ENCODE measurements around the gene IFIT1. TPM values are rescaled to one million over a fixed set of nuclear protein-coding genes. Genes with fewer than 3 reads are reported as not detected.

Gene IFIT1
- total and polyA plus RNA-seq, 9 of the 15 experiments (the other 6 are each of a cell fraction or from before 2014, with no cell fraction given): 0.03 to 0.40 (median 0.18) TPM

GRCh38 chr10:89368129-89368528, 24.3 kb upstream of the IFIT1 start (continued):
- TF ChIP-seq NR4A1 (CRISPR knock-in tag; IDR thresholded peaks at IDR 0.05) (no peak), NR4A1 (tag; IDR thresholded peaks at IDR 0.05) (no peak), ERF (CRISPR knock-in tag; IDR thresholded peaks at IDR 0.05) (no peak), CAMTA2 (CRISPR knock-in tag; conservative IDR thresholded peaks at IDR 0.05) (no peak), NBN (IDR thresholded peaks at IDR 0.05; ENCODE audit: low read depth) (no peak), NR2C1 (IDR thresholded peaks at IDR 0.05) (no peak), NR2C1 (tag; IDR thresholded peaks at IDR 0.05) (no peak), ZNF766 (CRISPR knock-in tag; conservative IDR thresholded peaks at IDR 0.05) (no peak), ZNF696 (CRISPR knock-in tag; conservative IDR thresholded peaks at IDR 0.05) (no peak)
- TF ChIP-seq, protein P1, sequence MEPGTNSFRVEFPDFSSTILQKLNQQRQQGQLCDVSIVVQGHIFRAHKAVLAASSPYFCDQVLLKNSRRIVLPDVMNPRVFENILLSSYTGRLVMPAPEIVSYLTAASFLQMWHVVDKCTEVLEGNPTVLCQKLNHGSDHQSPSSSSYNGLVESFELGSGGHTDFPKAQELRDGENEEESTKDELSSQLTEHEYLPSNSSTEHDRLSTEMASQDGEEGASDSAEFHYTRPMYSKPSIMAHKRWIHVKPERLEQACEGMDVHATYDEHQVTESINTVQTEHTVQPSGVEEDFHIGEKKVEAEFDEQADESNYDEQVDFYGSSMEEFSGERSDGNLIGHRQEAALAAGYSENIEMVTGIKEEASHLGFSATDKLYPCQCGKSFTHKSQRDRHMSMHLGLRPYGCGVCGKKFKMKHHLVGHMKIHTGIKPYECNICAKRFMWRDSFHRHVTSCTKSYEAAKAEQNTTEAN (CRISPR knock-in tag; IDR thresholded peaks at IDR 0.05): no peak
